ENCODE results near the gene TMBIM1.

TMBIM1 gene

GRCh38 chr2:218293715-218294429 lies 1.6 kb upstream of the TMBIM1 start:
- peak overlapping the region; percentile 99 for H3K27ac Mint-ChIP-seq
- peaks cover 29% of the 10 kb centered on the region for H3K36me3 Mint-ChIP-seq (ENCODE audit: low read depth)
- intact Hi-C loops (cut with micrococcal nuclease): loop anchor here (2.0 to 5.0 kb wide), 2 partner anchors 73 to 101 kb away; no protein-coding TSS in a partner anchor
- no peak overlapping the region for H3K4me3 Mint-ChIP-seq
- peaks cover 42% of the 10 kb centered on the region for H3K4me1 Mint-ChIP-seq (ENCODE audit: low read depth)
- peaks cover 1% of the 10 kb centered on the region for H3K27me3 Mint-ChIP-seq
- H3K9me3 Mint-ChIP-seq: no peaks in the 10 kb centered on the region

- intact Hi-C loops (cut with micrococcal nuclease): loop anchor here (2.0 to 5.0 kb wide), 2 partner anchors 76 to 103 kb away; no protein-coding TSS in a partner anchor
- peaks cover under 1% of the 10 kb centered on the region for H3K27me3 Mint-ChIP-seq
- H3K9me3 Mint-ChIP-seq: no peaks in the 10 kb centered on the region
- peak overlapping the region; percentile 99 for H3K27ac Mint-ChIP-seq
- H3K4me1 Mint-ChIP-seq (ENCODE audit: low read depth): peaks cover 61% of the 10 kb centered on the region
- H3K4me3 Mint-ChIP-seq: peak overlapping the region; percentile 77
- H3K36me3 Mint-ChIP-seq (ENCODE audit: low read depth): peaks cover 44% of the 10 kb centered on the region
These were observed 820 bp downstream of the TMBIM1 start for GRCh38 chr2:218291318-218292047.

- intact Hi-C loops (cut with micrococcal nuclease): loop anchor here (5.0 kb wide), 1 partner anchor 77 kb away; no protein-coding TSS in a partner anchor
- Mint-ChIP-seq H3K27me3 (no peaks in the 10 kb centered on the region), H3K36me3 (ENCODE audit: low read depth) (peaks cover 53% of the 10 kb centered on the region), H3K4me1 (ENCODE audit: low read depth) (peaks cover 70% of the 10 kb centered on the region), H3K9me3 (no peaks in the 10 kb centered on the region), H3K27ac (peak overlapping the region; percentile 99), H3K4me3 (peak overlapping the region; percentile 77)
These were observed 1.7 kb downstream of the TMBIM1 start for GRCh38 chr2:218290316-218291261.

- Mint-ChIP-seq H3K4me3 (peak overlapping the region; percentile 77), H3K27ac (peak overlapping the region; percentile 99), H3K4me1 (ENCODE audit: low read depth) (peaks cover 75% of the 10 kb centered on the region), H3K9me3 (no peaks in the 10 kb centered on the region), H3K27me3 (no peaks in the 10 kb centered on the region), H3K36me3 (ENCODE audit: low read depth) (peaks cover 59% of the 10 kb centered on the region)
- intact Hi-C loops (cut with micrococcal nuclease): loop anchor here (5.0 kb wide), 1 partner anchor 78 kb away; no protein-coding TSS in a partner anchor
These were observed 2.5 kb downstream of the TMBIM1 start for GRCh38 chr2:218289639-218290315.

GRCh38 chr2:218286570-218287459 lies 5.5 kb downstream of the TMBIM1 start:
- peaks cover 90% of the 10 kb centered on the region for H3K4me1 Mint-ChIP-seq (ENCODE audit: low read depth)
- H3K27me3 Mint-ChIP-seq: no peaks in the 10 kb centered on the region
- H3K9me3 Mint-ChIP-seq: no peaks in the 10 kb centered on the region
- H3K27ac Mint-ChIP-seq: peak overlapping the region; percentile 99
- peaks cover 83% of the 10 kb centered on the region for H3K36me3 Mint-ChIP-seq (ENCODE audit: low read depth)
- peak overlapping the region; percentile 82 for H3K4me3 Mint-ChIP-seq
- intact Hi-C loops (cut with micrococcal nuclease): loop anchor here (2.0 kb wide), 1 partner anchor 14 kb away; no protein-coding TSS in a partner anchor

GRCh38 chr2:218285604-218286003 lies 6.7 kb downstream of the TMBIM1 start:
- Mint-ChIP-seq H3K36me3 (ENCODE audit: low read depth) (peaks cover 83% of the 10 kb centered on the region), H3K27ac (peak overlapping the region; percentile 99), H3K27me3 (no peaks in the 10 kb centered on the region), H3K4me1 (ENCODE audit: low read depth) (peaks cover 91% of the 10 kb centered on the region), H3K9me3 (no peaks in the 10 kb centered on the region), H3K4me3 (peak overlapping the region; percentile 82)
- intact Hi-C loops (cut with micrococcal nuclease): loop anchor here (2.0 kb wide), 1 partner anchor 13 kb away; no protein-coding TSS in a partner anchor

- Mint-ChIP-seq H3K4me3 (peak overlapping the region; percentile 32), H3K27me3 (no peaks in the 10 kb centered on the region), H3K4me1 (ENCODE audit: low read depth) (peaks cover 92% of the 10 kb centered on the region), H3K27ac (peak overlapping the region; percentile 99), H3K36me3 (ENCODE audit: low read depth) (peaks cover 87% of the 10 kb centered on the region), H3K9me3 (no peaks in the 10 kb centered on the region)
- intact Hi-C loops (cut with micrococcal nuclease): no loop called here
These were observed 8.0 kb downstream of the TMBIM1 start for GRCh38 chr2:218284106-218284811.

- H3K4me1 Mint-ChIP-seq (ENCODE audit: low read depth): peaks cover 89% of the 10 kb centered on the region
- peak overlapping the region; percentile 39 for H3K4me3 Mint-ChIP-seq
- H3K27me3 Mint-ChIP-seq: no peaks in the 10 kb centered on the region
- H3K9me3 Mint-ChIP-seq: no peaks in the 10 kb centered on the region
- peaks cover 92% of the 10 kb centered on the region for H3K36me3 Mint-ChIP-seq (ENCODE audit: low read depth)
- intact Hi-C loops (cut with micrococcal nuclease): no loop called here
- peak overlapping the region; percentile 99 for H3K27ac Mint-ChIP-seq
These were observed 9.9 kb downstream of the TMBIM1 start for GRCh38 chr2:218282173-218282991.

GRCh38 chr2:218281449-218281848 lies 10.9 kb downstream of the TMBIM1 start:
- Mint-ChIP-seq H3K27ac (no peak overlapping the region), H3K9me3 (no peaks in the 10 kb centered on the region), H3K36me3 (ENCODE audit: low read depth) (peaks cover 96% of the 10 kb centered on the region), H3K27me3 (no peaks in the 10 kb centered on the region), H3K4me3 (no peak overlapping the region), H3K4me1 (ENCODE audit: low read depth) (peaks cover 89% of the 10 kb centered on the region)
- intact Hi-C loops (cut with micrococcal nuclease): no loop called here

GRCh38 chr2:218280260-218280870 lies 11.9 kb downstream of the TMBIM1 start:
- H3K4me1 Mint-ChIP-seq (ENCODE audit: low read depth): peaks cover 89% of the 10 kb centered on the region
- H3K9me3 Mint-ChIP-seq: no peaks in the 10 kb centered on the region
- peak overlapping the region; percentile 42 for H3K27ac Mint-ChIP-seq
- peaks cover 96% of the 10 kb centered on the region for H3K36me3 Mint-ChIP-seq (ENCODE audit: low read depth)
- no peaks in the 10 kb centered on the region for H3K27me3 Mint-ChIP-seq
- intact Hi-C loops (cut with micrococcal nuclease): no loop called here
- H3K4me3 Mint-ChIP-seq: no peak overlapping the region
